Choroid plexus epithelial cell (primary cell): ENCODE results near the gene BLNK.
A peak's percentile ranks its signal among the peaks of the same experiment; 100 is the strongest.

ENCODE experiments used
- DNase-seq: peaks from one replicate; pipeline ENCODE4 v3.0.0-alpha.2; 2010; ENCODE audit warnings: low read depth
- H3K4me3 ChIP-seq: 2 replicates; pipeline ENCODE4 v1.5.1; 2011; ENCODE audit warnings: low read depth, mild to moderate bottlenecking, control low read depth, low read length, moderate library complexity
- CTCF ChIP-seq: conservative IDR thresholded peaks from 2 replicates; pipeline ENCODE4 v1.5.1; 2011; ENCODE audit warnings: low read depth, mild to moderate bottlenecking, control low read depth, inconsistent platforms, low read length, moderate library complexity

Gene BLNK

GRCh38 chr10:96271016-96271815 lies at the start of gene BLNK:
Gene BLNK (minus strand): TSS chr10:96271569. CDS start chr10:96271398, 171 bp downstream.
- TF ChIP-seq CTCF, result no peak
- no peak within 1 kb of the TSS for H3K4me3 ChIP-seq
- DNase-seq, result peak; percentile 50

- DNase-seq, result peak; percentile 4
- H3K4me3 ChIP-seq, result no peak overlapping the region
- no peak for TF ChIP-seq CTCF
Observed at GRCh38 chr10:96319754-96320474, 48.5 kb upstream of the BLNK start.

- no peak for TF ChIP-seq CTCF
- DNase-seq, result no peak
- H3K4me3 ChIP-seq, result no peak overlapping the region
Observed at GRCh38 chr10:96317067-96317833, 45.9 kb upstream of the BLNK start.

GRCh38 chr10:96313344-96313743 lies 42.0 kb upstream of the BLNK start:
- no peak for TF ChIP-seq CTCF

GRCh38 chr10:96311180-96311715 lies 39.9 kb upstream of the BLNK start:
- DNase-seq, result no peak
- no peak for TF ChIP-seq CTCF
- no peak overlapping the region for H3K4me3 ChIP-seq

More at GRCh38 chr10:96313344-96313743, 42.0 kb upstream of the BLNK start:
- DNase-seq, result no peak
- no peak overlapping the region for H3K4me3 ChIP-seq

- no peak overlapping the region for H3K4me3 ChIP-seq
- no peak for DNase-seq
- TF ChIP-seq CTCF, result no peak
Observed at GRCh38 chr10:96310321-96310669, 38.9 kb upstream of the BLNK start.
